HepG2 (cell line): ENCODE measurements around the gene KLK7.

Experiments
- CBFB ChIP-seq: sonication (generic); formaldehyde crosslinking; IDR thresholded peaks from 2 replicates; pipeline ENCODE4 v1.4.0; 2020; ENCODE audit warnings: missing genetic modification reagents
- CBX1 ChIP-seq: IDR thresholded peaks from one replicate; pipeline ENCODE4 v1.6.1; 2016; ENCODE audit warnings: antibody characterized with exemption, low read depth
- CBX2 ChIP-seq, 2 experiments: fragments of 200-600 bp in 1 of 2; sonication (generic); formaldehyde crosslinking in 1 of 2; IDR thresholded peaks; 2 replicates each; pipeline versions ENCODE4 v1.7.0 to v1.8.1; 2018 to 2022; ENCODE audit warnings: low read depth in 2 of 2, low read length in 1 of 2, mild to moderate bottlenecking in 1 of 2, missing genetic modification reagents in 1 of 2
- FOXA1 ChIP-seq, 2 experiments: fragments of 450-650 bp in 1 of 2; sonication (generic) in 1 of 2; formaldehyde crosslinking in 1 of 2; IDR thresholded peaks; 2 replicates each; pipeline versions ENCODE4 v1.4.0 to v1.6.1; 2016 to 2020; ENCODE audit warnings: missing genetic modification reagents in 1 of 2
- FOXO4 ChIP-seq: sonication (generic); formaldehyde crosslinking; conservative IDR thresholded peaks from 2 replicates; pipeline ENCODE4 v1.8.1; 2023; ENCODE audit warnings: missing genetic modification reagents
- MXI1 ChIP-seq: IDR thresholded peaks from 3 replicates; pipeline ENCODE4 v1.6.1; 2012; ENCODE audit warnings: low read depth, low read length, inconsistent platforms, borderline replicate concordance
- NFIC ChIP-seq: IDR thresholded peaks from 2 replicates; pipeline ENCODE4 v1.6.1; 2012; ENCODE audit warnings: mild to moderate bottlenecking, low read length, inconsistent platforms
- NR2F2 ChIP-seq: IDR thresholded peaks from 2 replicates; pipeline ENCODE4 v1.6.1; 2012; ENCODE audit warnings: low read depth, inconsistent platforms, borderline replicate concordance
- POLR2AphosphoS2 ChIP-seq: IDR thresholded peaks from 2 replicates; pipeline ENCODE4 v1.6.1; 2011; ENCODE audit warnings: low read depth, low read length, improper control_type of control experiment
- RXRA ChIP-seq: sonication (generic); formaldehyde crosslinking; IDR thresholded peaks from 2 replicates; pipeline ENCODE4 v1.5.1; 2020; ENCODE audit warnings: missing genetic modification reagents
- SMARCE1 ChIP-seq: fragments of 450-650 bp; IDR thresholded peaks from 2 replicates; pipeline ENCODE4 v1.6.1; 2017; ENCODE audit warnings: borderline replicate concordance
- TFDP1 ChIP-seq: IDR thresholded peaks from 2 replicates; pipeline ENCODE4 v1.6.1; 2016; ENCODE audit warnings: missing compliant biosample characterization, missing genetic modification reagents, borderline replicate concordance
- TGIF2 ChIP-seq: IDR thresholded peaks from 2 replicates; pipeline ENCODE4 v1.6.1; 2016; ENCODE audit warnings: control low read depth, missing compliant biosample characterization
- ZNF274 ChIP-seq: sonication (generic); formaldehyde crosslinking; IDR thresholded peaks from 2 replicates; pipeline ENCODE4 v1.5.1; 2020; ENCODE audit warnings: mild to moderate bottlenecking, missing genetic modification reagents

- TF ChIP-seq FOXO4 (CRISPR knock-in tag) (no peak), CBX2 (IDR thresholded peaks at IDR 0.05; ENCODE audit: low read depth, low read length) (no peak), CBX2 (CRISPR knock-in tag; IDR thresholded peaks at IDR 0.05; ENCODE audit: low read depth) (no peak), NR2F2 (no peak), TGIF2 (CRISPR knock-in tag) (no peak), MXI1 (no peak), CBFB (CRISPR knock-in tag) (no peak), FOXA1 (IDR thresholded peaks at IDR 0.05) (no peak), FOXA1 (CRISPR knock-in tag; IDR thresholded peaks at IDR 0.05) (no peak), CBX1 (no peak), ZNF274 (CRISPR knock-in tag) (no peak), POLR2AphosphoS2 (no peak), NFIC (no peak), SMARCE1 (no peak), TFDP1 (CRISPR knock-in tag) (no peak), RXRA (CRISPR knock-in tag) (no peak)
These were observed 8.9 kb upstream of the KLK7 start for GRCh38 chr19:50992666-50993035.
